ENCODE results near the gene LRP3.

DNA sequence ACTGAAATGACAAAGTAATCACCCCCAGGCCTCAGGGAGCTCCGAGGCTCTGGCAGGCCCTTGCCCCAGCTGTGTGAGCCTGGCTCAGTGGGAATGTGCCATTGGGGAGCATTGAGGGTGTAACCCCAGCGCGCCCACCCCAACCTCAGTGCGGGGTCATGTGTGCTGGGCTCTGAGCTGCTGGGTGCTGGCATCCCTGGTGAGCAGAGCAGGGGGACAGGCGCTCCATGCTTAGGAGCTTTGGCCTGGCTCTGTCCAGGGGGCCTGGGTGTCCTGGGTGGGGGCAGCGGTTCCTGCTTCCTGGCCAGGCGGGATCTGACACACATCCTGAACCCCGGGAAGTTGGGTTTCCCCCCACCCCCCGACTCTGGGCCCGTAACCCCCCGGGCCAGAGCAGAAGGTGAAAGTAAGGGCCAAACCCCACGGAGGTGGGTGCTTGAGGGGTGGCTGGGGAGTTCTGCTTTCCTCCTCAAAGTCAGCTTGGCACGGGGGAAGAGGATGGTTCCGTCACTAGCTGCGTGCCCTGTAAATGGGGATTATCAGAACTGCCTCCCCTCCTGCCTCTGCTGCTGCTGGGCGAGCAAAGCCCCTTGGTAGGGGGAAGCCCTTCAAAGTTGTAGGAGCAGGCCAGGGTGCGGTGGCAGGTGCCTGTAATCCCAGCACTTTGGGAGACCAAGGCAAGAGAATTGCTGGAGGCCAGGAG, 1.7 kb downstream of the LRP3 start:
- TF ChIP-seq EZH2 (IDR thresholded peaks at IDR 0.05; ENCODE audit: low read length, unreplicated experiment), result no peak
- no peak for TF ChIP-seq CTCF (conservative IDR thresholded peaks at IDR 0.05; ENCODE audit: low read depth, low read length)
- no peak for TF ChIP-seq EZH2phosphoT487 (IDR thresholded peaks at IDR 0.05; ENCODE audit: borderline replicate concordance, low read length)
